ENCODE data around the gene SKP2.

DNA sequence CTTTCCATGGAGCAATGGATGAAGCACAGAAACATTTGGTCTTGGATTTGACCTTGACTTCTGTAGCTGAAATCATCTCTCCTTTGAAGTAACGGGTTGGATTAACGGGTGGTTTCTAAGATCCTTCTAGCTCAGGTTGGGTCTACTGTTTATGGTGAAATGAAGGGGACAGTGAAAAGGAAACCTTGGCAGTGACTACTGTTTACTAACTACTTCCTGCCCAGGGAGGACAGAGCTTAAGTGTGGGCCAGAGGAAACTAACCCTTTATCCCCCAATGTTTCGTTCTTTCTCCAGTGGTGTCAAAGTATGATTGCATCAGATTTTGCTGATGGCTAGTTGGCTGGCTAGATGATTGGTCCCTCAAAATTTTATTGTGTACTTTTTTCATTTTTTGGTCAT lies 22.2 kb downstream of the SKP2 start:
- TF ChIP-seq POLR2A (IDR thresholded peaks at IDR 0.05), result no peak
- TF ChIP-seq, protein P1, sequence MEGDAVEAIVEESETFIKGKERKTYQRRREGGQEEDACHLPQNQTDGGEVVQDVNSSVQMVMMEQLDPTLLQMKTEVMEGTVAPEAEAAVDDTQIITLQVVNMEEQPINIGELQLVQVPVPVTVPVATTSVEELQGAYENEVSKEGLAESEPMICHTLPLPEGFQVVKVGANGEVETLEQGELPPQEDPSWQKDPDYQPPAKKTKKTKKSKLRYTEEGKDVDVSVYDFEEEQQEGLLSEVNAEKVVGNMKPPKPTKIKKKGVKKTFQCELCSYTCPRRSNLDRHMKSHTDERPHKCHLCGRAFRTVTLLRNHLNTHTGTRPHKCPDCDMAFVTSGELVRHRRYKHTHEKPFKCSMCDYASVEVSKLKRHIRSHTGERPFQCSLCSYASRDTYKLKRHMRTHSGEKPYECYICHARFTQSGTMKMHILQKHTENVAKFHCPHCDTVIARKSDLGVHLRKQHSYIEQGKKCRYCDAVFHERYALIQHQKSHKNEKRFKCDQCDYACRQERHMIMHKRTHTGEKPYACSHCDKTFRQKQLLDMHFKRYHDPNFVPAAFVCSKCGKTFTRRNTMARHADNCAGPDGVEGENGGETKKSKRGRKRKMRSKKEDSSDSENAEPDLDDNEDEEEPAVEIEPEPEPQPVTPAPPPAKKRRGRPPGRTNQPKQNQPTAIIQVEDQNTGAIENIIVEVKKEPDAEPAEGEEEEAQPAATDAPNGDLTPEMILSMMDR (IDR thresholded peaks at IDR 0.05), result no peak
